CD4-positive, alpha-beta T cell treated with Interleukin-10 for 1 hour (primary cell): ENCODE measurements around the gene SYNE3.

Experiments
- DNase-seq: peaks from one replicate; pipeline ENCODE4 v3.0.0-alpha.2; 2020

Gene SYNE3

GRCh38 chr14:95541346-95541745 is 24.9 kb upstream of the SYNE3 start:
- DNase-seq = no peak

GRCh38 chr14:95540236-95540855 is 23.9 kb upstream of the SYNE3 start:
- no peak for DNase-seq

GRCh38 chr14:95538801-95539509 is 22.5 kb upstream of the SYNE3 start:
- no peak for DNase-seq

GRCh38 chr14:95537298-95538089 is 21.0 kb upstream of the SYNE3 start:
- DNase-seq = no peak

GRCh38 chr14:95536671-95537070 is 20.2 kb upstream of the SYNE3 start:
- DNase-seq = no peak

GRCh38 chr14:95536036-95536593 is 19.7 kb upstream of the SYNE3 start:
- DNase-seq = no peak

- no peak for DNase-seq
Observed at GRCh38 chr14:95535226-95536021, 19.0 kb upstream of the SYNE3 start.

GRCh38 chr14:95534299-95535225 is 18.1 kb upstream of the SYNE3 start, which contains the start of gene GLRX5:
TSS of gene GLRX5 (plus strand) at chr14:95535050. CDS start at chr14:95535090, 40 bp downstream.
- peak; percentile 100 for DNase-seq

GRCh38 chr14:95533822-95534221 is 17.4 kb upstream of the SYNE3 start:
- no peak for DNase-seq

GRCh38 chr14:95533391-95533821 is 17.0 kb upstream of the SYNE3 start:
- DNase-seq = no peak

- DNase-seq = no peak
Observed at GRCh38 chr14:95531969-95532368, 15.5 kb upstream of the SYNE3 start.

GRCh38 chr14:95531473-95531872 is 15.0 kb upstream of the SYNE3 start:
- no peak for DNase-seq

- DNase-seq = no peak
Observed at GRCh38 chr14:95530473-95531276, 14.2 kb upstream of the SYNE3 start.

- no peak for DNase-seq
Observed at GRCh38 chr14:95529216-95529615, 12.8 kb upstream of the SYNE3 start.

GRCh38 chr14:95527387-95528002 is 11.0 kb upstream of the SYNE3 start:
- peak; percentile 69 for DNase-seq

- no peak for DNase-seq
Observed at GRCh38 chr14:95526483-95527386, 10.3 kb upstream of the SYNE3 start.

- no peak for DNase-seq
Observed at GRCh38 chr14:95525999-95526398, 9.5 kb upstream of the SYNE3 start.

- DNase-seq = no peak
Observed at GRCh38 chr14:95524706-95525512, 8.5 kb upstream of the SYNE3 start.
